Stimulated activated effector memory CD8-positive, alpha-beta T cell treated with anti-CD3 and anti-CD28 coated beads, Interleukin-12 subunit alpha, Interleukin-12 subunit beta, amount 100 ng/mL, for 72 hours (primary cell): Measurements from ENCODE around the gene PRR5L.

Experiments used
- ATAC-seq: fragments of 150-1000 bp; cut with Tn5 transposase; 2 replicates; pipeline ENCODE4 v1.10.0; 2021
- DNase-seq, 2 donors: peaks; one replicate each; pipeline ENCODE4 v3.0.0; 2021 to 2022; ENCODE audit warnings: low spot score in 2 of 2
- H3K27ac Mint-ChIP-seq: one replicate; pipeline ENCODE4 v1.8.0; 2022; ENCODE audit warnings: mild to moderate bottlenecking, mixed read lengths
- H3K36me3 Mint-ChIP-seq: one replicate; pipeline ENCODE4 v1.8.0; 2022; ENCODE audit warnings: mild to moderate bottlenecking, mixed read lengths
- H3K4me1 Mint-ChIP-seq: one replicate; pipeline ENCODE4 v1.8.0; 2022; ENCODE audit warnings: mixed read lengths
- H3K4me3 Mint-ChIP-seq: one replicate; pipeline ENCODE4 v1.8.0; 2022; ENCODE audit warnings: mild to moderate bottlenecking, mixed read lengths
- H3K9me3 Mint-ChIP-seq: one replicate; pipeline ENCODE4 v1.8.0; 2022; ENCODE audit warnings: mixed read lengths

Gene PRR5L

DNA sequence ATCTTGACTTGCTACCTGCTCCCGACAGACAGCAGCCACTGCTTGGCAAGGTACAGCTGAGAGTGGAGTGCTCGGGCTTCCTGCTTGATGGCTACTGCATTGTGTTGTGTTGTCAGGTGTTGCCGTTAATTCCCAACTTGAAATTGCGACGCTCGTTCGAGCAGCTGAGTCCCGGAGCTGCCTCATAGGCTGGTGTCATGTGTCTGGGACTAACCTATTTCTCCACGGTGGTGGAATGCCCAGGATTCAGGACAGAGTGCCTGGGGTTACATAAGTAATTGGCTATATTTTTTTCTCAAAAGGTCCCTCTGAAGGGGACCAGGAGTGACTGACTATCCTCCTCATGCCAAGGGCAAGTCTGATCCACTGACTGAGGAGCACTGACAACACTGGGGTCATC lies 25.4 kb upstream of the PRR5L start:
- H3K27ac Mint-ChIP-seq, result no peak overlapping the region
- peaks cover 40% of the 10 kb centered on the region for H3K36me3 Mint-ChIP-seq
- H3K4me3 Mint-ChIP-seq, result no peak overlapping the region
- H3K4me1 Mint-ChIP-seq, result no peaks in the 10 kb centered on the region
- DNase-seq (no peak), ATAC-seq (no peak)
- H3K9me3 Mint-ChIP-seq, result no peaks in the 10 kb centered on the region

DNA sequence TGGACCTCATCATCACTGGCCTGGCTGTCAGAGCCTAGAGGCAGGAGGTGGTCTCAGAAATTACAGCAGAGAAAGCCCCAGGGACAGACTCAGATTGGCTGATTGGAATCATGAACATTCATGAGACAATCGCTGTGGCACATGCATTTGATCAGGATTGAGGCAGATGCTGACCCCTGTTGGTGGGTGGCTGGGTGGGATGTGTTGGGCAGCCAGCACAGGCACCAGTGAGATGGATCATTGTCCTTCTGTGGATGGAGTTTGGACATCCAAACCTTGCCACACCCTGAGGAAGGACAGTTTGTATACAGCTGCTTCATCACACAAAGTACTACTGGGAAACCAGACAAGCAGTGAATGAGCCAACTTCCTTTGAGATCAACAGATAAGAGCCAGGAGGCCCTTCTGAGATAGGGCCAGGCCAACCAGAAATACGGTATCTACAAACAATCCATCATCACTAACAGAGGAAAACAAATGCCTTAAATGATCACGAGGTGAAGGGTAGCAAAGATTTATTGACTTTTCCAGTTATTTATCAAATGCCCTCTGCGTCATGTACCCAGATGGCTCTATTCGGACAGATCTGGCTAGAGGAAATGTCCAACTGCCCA lies 24.2 kb upstream of the PRR5L start:
- Mint-ChIP-seq H3K4me3 (no peak overlapping the region), H3K36me3 (peaks cover 49% of the 10 kb centered on the region), H3K9me3 (no peaks in the 10 kb centered on the region), H3K27ac (no peak overlapping the region), H3K4me1 (no peaks in the 10 kb centered on the region)
- DNase-seq, result no peak
- no peak for ATAC-seq

DNA sequence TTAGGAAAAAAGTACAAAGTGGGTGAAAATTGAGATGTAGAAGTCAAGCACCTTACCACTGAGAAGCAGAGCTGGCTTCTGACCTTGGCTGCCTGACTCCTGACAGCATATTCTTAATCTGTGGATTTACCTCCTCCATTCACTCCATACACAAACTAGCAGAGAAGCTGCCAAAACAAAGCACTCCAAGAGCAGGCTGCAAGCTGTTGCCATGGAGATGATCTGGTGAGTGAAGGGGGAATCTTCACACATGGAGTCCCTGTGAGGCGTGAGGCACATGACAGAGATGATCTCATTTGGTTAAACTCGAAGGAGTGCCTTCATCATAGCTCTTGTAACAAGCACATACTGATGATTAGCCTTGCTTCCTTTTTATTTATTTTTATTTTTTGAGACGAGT lies 23.0 kb upstream of the PRR5L start:
- ATAC-seq (no peak), DNase-seq (no peak)
- Mint-ChIP-seq H3K4me3 (no peak overlapping the region), H3K36me3 (peaks cover 59% of the 10 kb centered on the region), H3K9me3 (no peaks in the 10 kb centered on the region), H3K27ac (no peak overlapping the region), H3K4me1 (no peaks in the 10 kb centered on the region)

DNA sequence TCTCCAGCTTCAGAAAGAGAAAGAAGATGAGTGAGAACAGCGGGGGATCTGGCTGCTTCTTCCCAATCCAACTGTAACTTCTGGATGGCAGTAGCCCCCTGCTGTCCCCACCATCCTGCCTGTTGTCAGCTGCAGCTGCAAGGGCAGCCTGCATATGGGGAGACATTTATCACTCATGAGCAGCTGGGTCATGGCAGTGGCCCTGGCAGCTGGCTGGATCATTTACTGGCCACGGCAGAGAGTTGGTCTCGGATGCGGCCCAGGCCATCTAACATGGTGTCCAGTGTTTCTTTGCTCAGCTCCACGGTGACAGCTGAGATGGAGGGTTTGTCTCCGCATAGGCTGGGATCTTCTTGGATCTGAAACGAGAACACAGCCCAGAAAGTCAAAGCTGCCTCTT lies 21.7 kb upstream of the PRR5L start:
- Mint-ChIP-seq H3K4me1 (no peaks in the 10 kb centered on the region), H3K9me3 (no peaks in the 10 kb centered on the region), H3K4me3 (no peak overlapping the region), H3K36me3 (peaks cover 60% of the 10 kb centered on the region), H3K27ac (no peak overlapping the region)
- ATAC-seq (no peak), DNase-seq (no peak)

DNA sequence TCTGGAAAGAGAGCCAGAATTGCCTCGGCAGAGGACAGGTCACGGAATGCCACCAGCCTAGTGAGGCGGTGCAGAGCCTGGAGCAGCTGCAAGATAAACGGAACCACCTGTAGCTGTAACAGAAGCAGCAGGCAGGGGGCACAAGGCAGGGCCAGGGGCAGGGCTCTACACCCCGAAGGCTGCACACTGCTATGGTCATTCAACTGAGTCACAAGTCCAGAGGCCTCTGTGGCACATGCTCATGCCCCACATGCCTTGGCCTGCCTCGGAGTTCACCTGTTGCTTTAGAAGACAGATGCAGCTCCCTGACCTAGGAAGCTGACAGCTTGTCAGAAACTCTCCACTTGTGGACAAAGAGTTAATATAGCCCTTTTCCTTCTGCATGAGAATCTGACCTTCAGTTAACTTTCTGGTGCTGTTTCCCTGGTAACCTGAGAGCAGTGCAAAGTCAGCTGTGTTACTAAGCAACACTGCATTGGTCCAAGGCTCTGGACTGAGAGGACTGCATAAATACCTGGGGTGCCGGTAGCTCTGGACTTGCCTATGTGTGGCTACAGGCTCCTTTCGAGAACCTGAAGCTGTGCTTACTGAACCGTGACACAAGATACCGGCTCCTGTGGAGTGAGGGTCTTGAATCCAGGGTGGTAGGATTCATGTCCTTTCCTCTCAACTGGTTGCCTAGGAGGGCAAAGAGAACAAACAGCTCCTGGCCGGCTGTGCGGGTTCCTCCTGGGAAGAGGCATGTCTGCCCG lies 17.4 kb upstream of the PRR5L start:
- Mint-ChIP-seq H3K36me3 (peaks cover 49% of the 10 kb centered on the region), H3K9me3 (no peaks in the 10 kb centered on the region), H3K4me1 (peaks cover 13% of the 10 kb centered on the region), H3K4me3 (no peak overlapping the region), H3K27ac (no peak overlapping the region)
- ATAC-seq, result no peak
- no peak for DNase-seq

DNA sequence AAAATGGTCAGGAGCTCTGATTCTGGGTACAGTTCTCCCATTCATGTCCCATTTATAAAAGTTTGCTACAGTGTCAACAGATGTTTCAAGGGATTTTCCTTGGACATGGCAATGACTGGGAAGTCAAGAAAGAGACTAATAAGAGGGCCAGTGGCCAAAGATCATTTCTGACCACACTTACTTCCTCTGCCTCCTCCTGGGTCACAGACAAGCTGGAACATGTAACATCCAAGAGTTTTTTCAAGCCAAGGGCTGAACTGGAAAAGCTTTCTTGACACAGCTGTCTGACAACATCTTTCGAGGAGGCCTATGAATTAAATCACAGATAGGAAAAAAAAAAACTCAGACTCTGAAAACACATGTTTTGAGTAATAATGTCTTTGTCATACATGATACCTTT lies 15.6 kb upstream of the PRR5L start:
- H3K4me3 Mint-ChIP-seq, result no peak overlapping the region
- no peaks in the 10 kb centered on the region for H3K9me3 Mint-ChIP-seq
- ATAC-seq (no peak), DNase-seq (no peak)
- H3K4me1 Mint-ChIP-seq, result peaks cover 19% of the 10 kb centered on the region
- H3K36me3 Mint-ChIP-seq, result peaks cover 31% of the 10 kb centered on the region
- H3K27ac Mint-ChIP-seq, result no peak overlapping the region

DNA sequence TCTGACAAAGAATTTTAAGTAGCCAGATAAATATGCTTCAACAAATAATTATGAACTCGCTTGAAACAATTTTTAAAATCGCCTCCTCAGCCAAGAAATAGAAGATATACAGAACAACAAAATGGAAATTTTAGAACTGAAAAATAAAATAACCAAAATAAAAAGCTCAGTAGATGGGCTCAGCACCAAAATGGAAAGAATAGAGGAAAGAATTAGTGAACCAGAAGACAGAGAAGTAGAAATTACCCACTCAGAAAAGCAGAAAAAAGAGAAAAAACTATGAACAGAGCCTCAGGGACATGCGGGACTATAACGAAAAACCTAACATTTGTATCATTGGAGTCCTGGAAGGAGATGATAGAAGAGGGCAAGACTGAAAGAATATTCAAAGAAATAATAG lies 14.2 kb upstream of the PRR5L start:
- ATAC-seq, result no peak
- Mint-ChIP-seq H3K27ac (no peak overlapping the region), H3K36me3 (peaks cover 21% of the 10 kb centered on the region), H3K4me1 (peaks cover 19% of the 10 kb centered on the region), H3K9me3 (no peaks in the 10 kb centered on the region), H3K4me3 (no peak overlapping the region)
- no peak for DNase-seq

DNA sequence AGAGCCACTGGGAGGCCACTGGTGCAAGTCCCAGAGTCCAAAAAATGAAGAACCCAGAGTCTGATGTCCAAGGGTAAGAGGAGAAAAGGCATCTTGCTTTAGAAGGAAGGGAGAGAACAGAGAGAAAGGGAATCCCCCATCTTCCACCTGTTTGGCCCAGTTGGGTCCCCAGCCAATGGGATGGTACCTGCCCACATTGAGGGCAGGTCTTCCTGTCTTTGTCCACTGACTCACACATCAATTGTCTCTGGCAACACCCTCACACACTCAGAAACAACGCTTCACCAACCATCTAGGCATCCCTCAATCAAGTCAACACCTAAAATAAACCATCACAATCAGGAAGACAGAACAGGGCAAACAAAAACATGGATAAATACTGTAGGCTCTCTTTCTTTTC lies 13.2 kb upstream of the PRR5L start:
- Mint-ChIP-seq H3K36me3 (peaks cover 11% of the 10 kb centered on the region), H3K4me1 (peaks cover 26% of the 10 kb centered on the region), H3K27ac (no peak overlapping the region), H3K9me3 (no peaks in the 10 kb centered on the region), H3K4me3 (no peak overlapping the region)
- ATAC-seq (no peak), DNase-seq (no peak)

DNA sequence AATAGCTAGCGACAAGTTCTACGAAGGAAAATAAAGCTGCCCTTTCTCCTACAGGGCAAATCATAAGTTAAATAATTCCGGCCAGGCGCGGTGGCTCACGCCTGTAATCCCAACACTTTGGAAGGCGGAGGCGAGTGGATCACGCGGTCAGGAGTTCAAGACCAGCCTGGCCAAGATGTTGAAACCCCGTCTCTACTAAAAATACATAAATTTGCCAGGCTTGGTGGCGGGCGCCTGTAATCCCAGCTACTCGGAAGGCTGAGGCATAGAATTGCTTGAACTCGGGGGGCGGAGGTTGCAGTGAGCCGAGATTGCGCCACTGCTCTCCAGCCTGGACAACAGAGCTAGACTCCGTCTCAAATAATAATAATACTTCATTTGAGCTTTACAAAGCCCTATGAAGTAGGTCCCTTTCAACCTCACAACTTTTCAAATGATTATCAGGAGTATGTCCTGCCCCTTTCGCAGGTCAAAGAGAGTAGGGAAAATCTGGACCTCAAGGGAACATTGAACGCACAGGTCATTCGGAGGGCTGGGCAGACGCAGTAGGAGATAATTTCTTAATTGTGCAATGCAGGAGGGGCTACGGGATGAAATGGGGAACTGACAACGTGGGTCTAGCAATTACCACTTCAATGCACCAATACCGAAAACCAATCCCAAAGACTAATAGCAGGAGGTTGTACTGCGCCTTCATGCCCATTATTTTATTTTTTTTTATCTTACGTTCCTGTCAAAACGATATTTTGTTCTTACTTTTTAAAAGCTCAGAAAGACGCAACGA lies 7.5 kb upstream of the PRR5L start:
- DNase-seq (no peak), ATAC-seq (no peak)
- Mint-ChIP-seq H3K4me1 (peaks cover 47% of the 10 kb centered on the region), H3K36me3 (peaks cover 11% of the 10 kb centered on the region), H3K4me3 (peak overlapping the region; percentile 90), H3K9me3 (no peaks in the 10 kb centered on the region), H3K27ac (peak overlapping the region; percentile 93)

DNA sequence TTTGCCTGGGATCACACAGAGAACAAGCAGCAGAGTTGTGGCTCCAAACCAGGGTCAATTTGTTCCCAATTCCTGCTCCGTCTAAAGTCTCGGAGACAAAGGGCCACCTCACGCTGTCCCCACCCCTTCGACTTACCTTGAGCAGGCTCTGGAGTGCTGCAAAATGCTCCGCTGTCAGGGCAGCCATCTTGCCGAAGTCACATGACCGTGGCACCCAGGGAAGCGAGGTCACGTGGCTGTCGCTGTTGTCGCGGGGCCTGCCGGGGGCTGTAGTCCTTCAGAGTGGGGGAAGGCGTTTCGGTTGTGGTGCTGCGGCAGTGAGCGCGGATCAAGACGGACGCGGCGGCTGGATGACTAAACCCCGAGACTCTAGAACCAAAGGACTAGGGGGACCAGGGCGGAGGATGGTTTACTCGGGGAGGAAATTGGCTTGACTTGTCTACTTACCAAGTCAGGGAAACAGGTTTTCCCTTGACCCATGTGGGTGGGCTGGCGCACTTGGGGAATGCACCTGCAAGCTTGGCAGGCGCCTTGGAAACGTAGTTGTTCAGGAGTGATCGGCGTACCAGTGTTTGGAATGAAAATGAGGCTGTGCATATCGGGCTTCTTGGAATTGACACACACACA lies 6.7 kb upstream of the PRR5L start, which contains the start of gene COMMD9:
Gene COMMD9, minus strand, starts transcription at position 199 of the 627 bp plus-strand sequence. Its CDS starts 12 bp downstream, at position 187.
- Mint-ChIP-seq H3K27ac (peak within 1 kb of the TSS; percentile 93), H3K4me1 (peaks cover 46% of the 10 kb centered on the region), H3K9me3 (no peaks in the 10 kb centered on the region), H3K36me3 (peaks cover 11% of the 10 kb centered on the region), H3K4me3 (peak within 1 kb of the TSS; percentile 90)
- ATAC-seq (peak; percentile 100), DNase-seq (peak; percentile 84 to 96)

DNA sequence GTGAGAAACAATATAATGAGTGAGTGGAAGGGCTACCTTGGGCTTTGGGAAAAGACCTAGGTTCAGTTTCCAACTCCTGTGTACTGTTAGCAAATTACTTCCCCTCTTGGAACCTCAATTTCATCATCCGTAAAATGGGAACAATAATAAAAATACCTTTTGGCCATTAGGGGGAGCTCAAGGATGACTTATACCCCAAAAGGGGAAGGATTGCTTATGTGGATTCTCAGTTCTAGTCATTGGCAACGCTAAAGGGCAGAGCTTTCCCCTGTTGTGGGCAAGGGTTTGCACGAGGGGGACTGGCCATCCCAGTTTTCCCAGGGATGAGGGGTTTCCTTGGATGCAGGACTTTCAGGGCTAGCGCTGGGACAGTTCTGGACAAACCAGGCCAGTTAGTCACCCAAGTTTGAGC lies 3.8 kb upstream of the PRR5L start:
- Mint-ChIP-seq H3K9me3 (no peaks in the 10 kb centered on the region), H3K36me3 (peaks cover 11% of the 10 kb centered on the region), H3K4me3 (no peak overlapping the region), H3K4me1 (peaks cover 39% of the 10 kb centered on the region), H3K27ac (no peak overlapping the region)
- peak in 1 of 2 donors; percentile 57 for DNase-seq
- no peak for ATAC-seq

DNA sequence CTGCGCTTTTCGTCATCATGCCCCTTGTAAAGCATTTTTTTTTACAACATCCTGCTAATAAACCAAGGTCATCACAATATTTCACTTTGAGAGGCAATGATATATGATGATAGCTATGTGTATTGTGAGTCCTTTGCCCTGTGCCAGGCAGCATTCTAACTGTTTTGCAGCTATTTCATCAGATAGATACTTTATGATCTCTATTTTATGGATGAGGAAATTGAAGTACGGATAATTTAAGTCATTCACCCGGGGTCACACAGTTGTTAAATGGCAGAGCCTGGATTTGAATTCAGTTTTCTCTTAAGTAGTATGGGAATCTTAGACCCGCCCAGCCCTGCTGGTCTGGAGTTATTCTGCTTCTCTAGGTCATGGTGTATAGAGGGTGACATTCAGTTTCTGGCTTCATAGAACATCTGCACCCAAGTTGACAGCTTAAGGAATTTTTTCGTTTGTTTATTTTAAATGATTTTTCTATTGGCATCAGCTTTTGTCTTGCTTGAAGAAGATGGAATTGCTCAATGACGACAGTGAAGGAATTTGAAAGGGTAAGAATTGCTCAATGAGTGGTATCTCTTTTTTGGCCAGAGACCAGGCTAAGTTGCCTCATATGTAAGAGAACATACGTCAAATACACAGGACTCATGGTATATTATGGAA lies 926 bp downstream of the PRR5L start:
- H3K4me1 Mint-ChIP-seq, result peaks cover 5% of the 10 kb centered on the region
- ATAC-seq, result no peak
- no peak overlapping the region for H3K4me3 Mint-ChIP-seq
- H3K27ac Mint-ChIP-seq, result no peak overlapping the region
- no peak for DNase-seq
- H3K9me3 Mint-ChIP-seq, result no peaks in the 10 kb centered on the region
- H3K36me3 Mint-ChIP-seq, result no peaks in the 10 kb centered on the region

DNA sequence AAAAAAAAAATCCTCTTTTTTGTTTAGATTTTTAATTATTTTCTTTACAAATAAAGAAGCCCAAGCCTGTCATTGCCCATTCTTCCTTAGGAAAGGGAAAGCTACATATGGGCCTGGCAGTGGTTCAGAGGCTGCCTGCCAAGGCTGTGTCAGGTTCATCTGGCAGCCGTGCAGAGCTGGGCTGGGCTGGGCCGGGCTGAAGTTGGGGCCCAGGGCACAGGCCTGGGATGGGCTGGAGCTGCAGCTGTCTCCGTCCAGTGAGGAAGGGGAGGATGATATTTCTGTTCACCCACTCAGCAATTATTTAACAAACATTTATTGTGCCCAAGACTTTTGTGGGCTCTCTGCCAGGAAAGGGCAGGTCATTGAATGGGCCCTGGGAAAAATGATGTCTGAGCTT lies 4.6 kb downstream of the PRR5L start:
- H3K4me1 Mint-ChIP-seq, result no peaks in the 10 kb centered on the region
- no peaks in the 10 kb centered on the region for H3K9me3 Mint-ChIP-seq
- DNase-seq, result no peak
- no peak overlapping the region for H3K27ac Mint-ChIP-seq
- ATAC-seq, result no peak
- no peak overlapping the region for H3K4me3 Mint-ChIP-seq
- no peaks in the 10 kb centered on the region for H3K36me3 Mint-ChIP-seq

DNA sequence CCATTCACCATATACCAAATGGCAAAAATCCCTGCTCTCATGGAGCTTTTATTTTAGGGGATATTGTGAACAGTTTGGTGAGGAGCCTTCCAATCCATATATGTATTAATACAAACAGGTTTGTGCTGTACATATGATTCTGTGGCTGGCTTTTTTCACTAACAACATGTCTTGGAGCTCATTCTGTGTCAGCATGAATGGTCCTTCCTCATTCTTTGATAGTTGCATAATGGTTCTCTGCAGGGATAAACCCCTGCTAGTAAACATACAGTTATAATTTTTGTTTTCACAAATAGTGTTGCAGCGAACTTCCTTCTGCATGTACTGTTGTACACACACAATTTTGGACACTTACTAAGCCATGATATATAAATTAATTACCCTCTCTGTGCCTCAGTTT lies 8.3 kb downstream of the PRR5L start:
- Mint-ChIP-seq H3K36me3 (no peaks in the 10 kb centered on the region), H3K4me1 (peaks cover 12% of the 10 kb centered on the region), H3K4me3 (no peak overlapping the region), H3K9me3 (no peaks in the 10 kb centered on the region), H3K27ac (no peak overlapping the region)
- ATAC-seq (no peak), DNase-seq (no peak)

DNA sequence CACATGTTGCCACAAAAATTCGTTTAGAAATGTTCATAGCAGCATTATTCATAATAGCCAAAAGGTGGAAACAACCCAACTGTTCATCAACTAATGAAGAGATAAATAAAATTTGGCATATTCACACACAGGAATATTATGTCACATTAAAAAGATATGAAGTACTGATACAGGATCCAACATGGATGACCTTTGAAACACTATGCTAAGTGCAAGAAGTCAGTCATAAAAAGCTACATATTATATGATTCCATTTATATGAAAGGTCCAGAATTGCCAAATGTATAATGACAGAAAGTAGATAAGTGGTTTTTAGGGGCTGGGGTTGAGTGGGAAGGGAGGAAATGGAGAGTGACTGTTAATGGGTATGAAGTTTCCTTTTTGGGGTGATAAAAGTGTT lies 9.0 kb downstream of the PRR5L start:
- DNase-seq, result no peak
- H3K9me3 Mint-ChIP-seq, result no peaks in the 10 kb centered on the region
- no peak for ATAC-seq
- peaks cover 12% of the 10 kb centered on the region for H3K4me1 Mint-ChIP-seq
- no peak overlapping the region for H3K27ac Mint-ChIP-seq
- no peak overlapping the region for H3K4me3 Mint-ChIP-seq
- no peaks in the 10 kb centered on the region for H3K36me3 Mint-ChIP-seq
